DND-41 (cell line): ENCODE measurements around the gene SETD1A.

Source experiments
- ATAC-seq: fragments of 200-7000 bp; cut with Tn5 transposase; 3 replicates; pipeline ENCODE4 v1.9.1; 2021; ENCODE audit warnings: low read depth; ENCODE audit not compliant: insufficient read depth
- DNase-seq: peaks from one replicate; pipeline ENCODE4 v3.0.0-alpha.2; 2020
- H2AFZ ChIP-seq: 2 replicates; pipeline ENCODE4 v1.6.0; 2012; ENCODE audit warnings: low read depth, low read length
- H3K27ac ChIP-seq: 2 replicates; pipeline ENCODE4 v1.5.1; 2012; ENCODE audit warnings: low read length, inconsistent platforms
- H3K27me3 ChIP-seq: fragments of 200-600 bp; sonication (generic); 2 replicates; pipeline ENCODE4 v1.6.0; 2012; ENCODE audit warnings: low read length, mild to moderate bottlenecking, inconsistent platforms; ENCODE audit not compliant: insufficient read depth, poor library complexity
- H3K36me3 ChIP-seq: 2 replicates; pipeline ENCODE4 v1.5.1; 2012; ENCODE audit warnings: low read length, inconsistent platforms; ENCODE audit not compliant: insufficient read depth
- H3K4me1 ChIP-seq: 2 replicates; pipeline ENCODE4 v1.5.1; 2012; ENCODE audit warnings: mild to moderate bottlenecking, low read length; ENCODE audit not compliant: insufficient read depth
- H3K4me2 ChIP-seq: 2 replicates; pipeline ENCODE4 v1.6.0; 2012; ENCODE audit warnings: mild to moderate bottlenecking, moderate library complexity, low read length, inconsistent platforms; ENCODE audit not compliant: insufficient read depth
- H3K4me3 ChIP-seq, 2 experiments: fragments of 200-600 bp in 1 of 2; shearing (Covaris generic) in 1 of 2; 2 replicates each; pipeline ENCODE4 v1.5.1; 2012 to 2016; ENCODE audit warnings: inconsistent platforms in 2 of 2, low read length in 2 of 2, mild to moderate bottlenecking in 2 of 2, low read depth in 1 of 2, moderate library complexity in 1 of 2
- H3K79me2 ChIP-seq: 2 replicates; pipeline ENCODE4 v1.6.0; 2012; ENCODE audit warnings: low read length, inconsistent platforms; ENCODE audit not compliant: insufficient read depth
- H3K9ac ChIP-seq: 2 replicates; pipeline ENCODE4 v1.6.0; 2012; ENCODE audit warnings: low read depth, mild to moderate bottlenecking, inconsistent platforms, low read length, moderate library complexity
- H3K9me3 ChIP-seq: 2 replicates; pipeline ENCODE4 v1.5.1; 2012; ENCODE audit warnings: low read length, moderate library complexity, mild to moderate bottlenecking, inconsistent platforms; ENCODE audit not compliant: insufficient read depth, severe bottlenecking
- H4K20me1 ChIP-seq: 2 replicates; pipeline ENCODE4 v1.6.0; 2012; ENCODE audit warnings: low read length; ENCODE audit not compliant: insufficient read depth
- EZH2 ChIP-seq: IDR thresholded peaks from 3 replicates; pipeline ENCODE4 v1.6.1; 2012; ENCODE audit warnings: borderline replicate concordance, low read depth, mild to moderate bottlenecking, moderate library complexity, low read length, inconsistent platforms; ENCODE audit not compliant: severe bottlenecking
- TF ChIP-seq, protein P1 (sequence below): IDR thresholded peaks from 2 replicates; pipeline ENCODE4 v1.5.1; 2012; ENCODE audit warnings: borderline replicate concordance, low read length, moderate library complexity, mild to moderate bottlenecking; ENCODE audit not compliant: poor library complexity, severe bottlenecking; ENCODE audit errors: extremely low read depth

SETD1A gene

DNA sequence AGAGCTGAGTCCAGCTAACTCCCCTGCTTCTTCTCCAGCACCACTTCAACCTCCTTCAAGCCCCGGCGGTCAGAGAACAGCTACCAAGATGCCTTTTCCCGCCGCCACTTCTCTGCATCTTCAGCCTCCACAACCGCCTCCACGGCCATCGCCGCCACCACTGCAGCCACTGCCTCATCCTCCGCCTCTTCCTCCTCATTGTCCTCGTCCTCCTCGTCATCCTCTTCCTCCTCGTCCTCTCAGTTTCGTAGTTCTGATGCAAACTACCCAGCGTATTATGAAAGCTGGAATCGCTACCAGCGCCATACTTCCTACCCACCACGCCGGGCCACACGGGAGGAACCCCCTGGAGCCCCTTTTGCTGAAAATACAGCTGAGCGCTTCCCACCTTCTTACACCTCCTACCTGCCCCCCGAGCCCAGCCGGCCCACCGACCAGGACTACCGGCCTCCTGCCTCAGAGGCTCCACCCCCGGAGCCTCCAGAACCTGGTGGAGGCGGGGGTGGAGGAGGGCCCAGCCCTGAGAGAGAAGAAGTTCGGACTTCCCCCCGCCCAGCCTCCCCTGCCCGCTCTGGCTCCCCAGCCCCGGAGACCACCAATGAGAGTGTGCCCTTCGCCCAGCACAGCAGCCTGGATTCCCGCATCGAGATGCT lies 7.1 kb downstream of the SETD1A start:
- peaks cover 94% of the 10 kb centered on the region for H3K36me3 ChIP-seq
- DNase-seq = no peak
- no peak overlapping the region for H3K9ac ChIP-seq
- H3K9me3 ChIP-seq = no peaks in the 10 kb centered on the region
- peaks cover 11% of the 10 kb centered on the region; the same call in 1 of the 2 replicates for H3K4me1 ChIP-seq
- H3K27me3 ChIP-seq = no peaks in the 10 kb centered on the region
- no peak for ATAC-seq
- no peak overlapping the region for H2AFZ ChIP-seq
- no peak overlapping the region for H3K4me3 ChIP-seq
- no peak overlapping the region for H3K27ac ChIP-seq
- H3K79me2 ChIP-seq = peaks cover 13% of the 10 kb centered on the region
- peaks cover 36% of the 10 kb centered on the region for H4K20me1 ChIP-seq
- no peak for TF ChIP-seq EZH2
- TF ChIP-seq, protein P1, sequence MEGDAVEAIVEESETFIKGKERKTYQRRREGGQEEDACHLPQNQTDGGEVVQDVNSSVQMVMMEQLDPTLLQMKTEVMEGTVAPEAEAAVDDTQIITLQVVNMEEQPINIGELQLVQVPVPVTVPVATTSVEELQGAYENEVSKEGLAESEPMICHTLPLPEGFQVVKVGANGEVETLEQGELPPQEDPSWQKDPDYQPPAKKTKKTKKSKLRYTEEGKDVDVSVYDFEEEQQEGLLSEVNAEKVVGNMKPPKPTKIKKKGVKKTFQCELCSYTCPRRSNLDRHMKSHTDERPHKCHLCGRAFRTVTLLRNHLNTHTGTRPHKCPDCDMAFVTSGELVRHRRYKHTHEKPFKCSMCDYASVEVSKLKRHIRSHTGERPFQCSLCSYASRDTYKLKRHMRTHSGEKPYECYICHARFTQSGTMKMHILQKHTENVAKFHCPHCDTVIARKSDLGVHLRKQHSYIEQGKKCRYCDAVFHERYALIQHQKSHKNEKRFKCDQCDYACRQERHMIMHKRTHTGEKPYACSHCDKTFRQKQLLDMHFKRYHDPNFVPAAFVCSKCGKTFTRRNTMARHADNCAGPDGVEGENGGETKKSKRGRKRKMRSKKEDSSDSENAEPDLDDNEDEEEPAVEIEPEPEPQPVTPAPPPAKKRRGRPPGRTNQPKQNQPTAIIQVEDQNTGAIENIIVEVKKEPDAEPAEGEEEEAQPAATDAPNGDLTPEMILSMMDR = no peak
- H3K4me2 ChIP-seq = no peak overlapping the region

- Histone ChIP-seq H3K79me2 (peaks cover 6% of the 10 kb centered on the region), H3K4me3 (no peak overlapping the region), H3K36me3 (peaks cover 92% of the 10 kb centered on the region), H3K4me2 (no peak overlapping the region), H4K20me1 (peaks cover 31% of the 10 kb centered on the region), H3K9ac (no peak overlapping the region), H3K27me3 (no peaks in the 10 kb centered on the region), H3K27ac (no peak overlapping the region), H3K9me3 (no peaks in the 10 kb centered on the region), H2AFZ (no peak overlapping the region), H3K4me1 (peaks cover 4% of the 10 kb centered on the region; the same call in 1 of the 2 replicates)
- TF ChIP-seq EZH2 = no peak
- TF ChIP-seq, protein P1 = no peak
- DNase-seq (no peak), ATAC-seq (peak; percentile 29; the same call in 1 of the 3 replicates)
These were observed 7.9 kb downstream of the SETD1A start for GRCh38 chr16:30965436-30965835.

DNA sequence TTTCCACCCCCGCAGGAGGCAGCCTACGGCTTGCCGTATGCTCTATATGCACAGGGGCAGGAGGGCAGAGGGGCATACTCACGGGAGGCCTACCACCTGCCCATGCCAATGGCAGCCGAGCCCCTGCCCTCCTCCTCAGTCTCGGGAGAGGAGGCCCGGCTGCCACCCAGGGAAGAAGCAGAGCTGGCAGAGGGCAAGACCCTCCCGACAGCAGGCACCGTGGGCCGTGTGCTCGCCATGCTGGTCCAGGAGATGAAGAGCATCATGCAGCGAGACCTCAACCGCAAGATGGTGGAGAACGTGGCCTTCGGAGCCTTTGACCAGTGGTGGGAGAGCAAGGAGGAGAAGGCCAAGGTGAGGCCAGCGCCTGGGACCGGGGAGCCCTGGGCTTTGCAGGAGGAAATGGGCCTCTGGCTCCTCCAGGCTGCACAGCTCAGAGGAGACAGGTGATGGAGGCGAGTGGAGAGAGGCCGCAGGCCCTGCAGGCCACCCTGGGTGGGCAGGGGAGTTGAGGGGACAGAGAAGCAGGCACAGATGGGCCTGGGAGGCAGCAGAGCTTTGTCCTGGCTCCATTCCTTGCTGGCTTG lies 8.6 kb downstream of the SETD1A start:
- DNase-seq = no peak
- no peak overlapping the region for H2AFZ ChIP-seq
- H4K20me1 ChIP-seq = peaks cover 29% of the 10 kb centered on the region
- H3K9ac ChIP-seq = no peak overlapping the region
- peak; percentile 15; the same call in 2 of the 3 replicates for ATAC-seq
- H3K9me3 ChIP-seq = no peaks in the 10 kb centered on the region
- no peak for TF ChIP-seq EZH2
- TF ChIP-seq, protein P1 = no peak
- H3K27me3 ChIP-seq = no peaks in the 10 kb centered on the region
- H3K4me2 ChIP-seq = no peak overlapping the region
- H3K27ac ChIP-seq = no peak overlapping the region
- H3K4me1 ChIP-seq = peaks cover 3% of the 10 kb centered on the region; the same call in 1 of the 2 replicates
- H3K79me2 ChIP-seq = 0 out of 2 replicates have a peak, but pooled peaks cover 5% of the 10 kb centered on the region
- peaks cover 92% of the 10 kb centered on the region for H3K36me3 ChIP-seq
- no peak overlapping the region for H3K4me3 ChIP-seq
